Adrenal gland (tissue), 19 donors: Measurements from ENCODE around the gene TCP11X1. TPM values are rescaled to one million over a fixed set of nuclear protein-coding genes. Genes with fewer than 3 reads are reported as not detected.
"Not testable (repeated sequence)": the region's sequence is repeated elsewhere in the genome, so short reads cannot be mapped to it uniquely, and the experiment has no call there.

Experiments
- DNase-seq, 7 donors: peaks; one replicate each; pipeline ENCODE4 v3.0.0-alpha.2; 2019 to 2020
- H3K27ac ChIP-seq, 5 donors: fragments of 200-600 bp; sonication (generic) in 4 of 5; 1 replicate in 3 of 5; 2 replicates in 2 of 5; pipeline versions ENCODE4 v1.5.1 to v1.8.0; 2016 to 2020; ENCODE audit warnings: mild to moderate bottlenecking in 1 of 5
- H3K27me3 ChIP-seq: fragments of 200-600 bp; 2 replicates; pipeline ENCODE4 v1.8.0; 2021
- H3K36me3 ChIP-seq, 2 donors: fragments of 200-600 bp; replicated peaks in 1 of 2; 1 replicate in 1 of 2; 2 replicates in 1 of 2; pipeline versions ENCODE4 v1.5.1 to v1.8.0; 2018 to 2022
- H3K4me1 ChIP-seq, 2 donors: fragments of 200-600 bp; replicated peaks in 1 of 2; 1 replicate in 1 of 2; 2 replicates in 1 of 2; pipeline versions ENCODE4 v1.5.1 to v1.8.0; 2018 to 2021
- H3K4me3 ChIP-seq, 4 donors: fragments of 200-600 bp; sonication (generic) in 3 of 4; one replicate each; pipeline ENCODE4 v1.5.1; 2016 to 2018
- H3K9me3 ChIP-seq, 3 donors: fragments of 200-600 bp; sonication (generic) in 1 of 3; replicated peaks in 1 of 3; 1 replicate in 2 of 3; 2 replicates in 1 of 3; pipeline versions ENCODE4 v1.5.1 to v1.8.0; 2016 to 2021
- POLR2A ChIP-seq, 2 donors: fragments of 450-650 bp; IDR thresholded peaks; one replicate each; pipeline ENCODE4 v1.6.1; 2017; ENCODE audit warnings: antibody characterized with exemption in 2 of 2, mild to moderate bottlenecking in 2 of 2, moderate library complexity in 1 of 2
- WGBS, 4 donors: extraction: QIAGEN DNeasy Blood & Tissue Kit in 2 of 4; methylation state at CpG; one replicate each; pipeline versions ENCODE4 v1.1.5 to v1.1.7; 2013 to 2017; 5-methylcytosine and 5-hydroxymethylcytosine counted together
- intact Hi-C, 2 donors: fragments of 100-400 bp; cut with DNase I; formaldehyde crosslinking; loops; one replicate each; pipeline versions ENCODE4 v1.14.1 to v1.15.0; 2022 to 2023
- long read RNA-seq, 10 donors: library from polyadenylated mRNA in 3 of 10; unstranded in 2 of 10; stranded (forward) in 1 of 10; transcript quantifications; one replicate each; pipeline ENCODE4 v2.0.0 and lab custom pipeline, GENCODE V29; 2021 to 2026
- polyA plus RNA-seq, 3 donors: library from polyadenylated mRNA; stranded (reverse); fragments of 200-250 nt in 2 of 3; fragments of 350-450 nt in 1 of 3; fragmentation: Illumina TruSeq in 1 of 3; extraction: RNeasy Lipid Tissue Mini Kit (QIAGEN cat#74804) in 1 of 3; gene quantifications; one replicate each; pipeline ENCODE4 v1.2.3, GENCODE V29; 2013 to 2014
- total RNA-seq, 9 donors: library from RNA; depleted of rRNA in 4 of 9; stranded (reverse); fragments of >200 nt in 4 of 9; fragments of 120-200 nt in 1 of 9; fragmentation: NEBNext Ultra II Directional in 1 of 9; extraction: Animal tissue kit (Norgen Biotek cat#: 25700) in 1 of 9; gene quantifications; one replicate each; pipeline versions ENCODE4 v1.1.0 to v1.2.4, GENCODE V29; 2013 to 2023
- TF ChIP-seq, protein P1 (sequence below), 6 experiments: fragments of 450-650 bp in 4 of 6; fragments of 200-600 bp in 2 of 6; sonication (generic) in 1 of 6; IDR thresholded peaks; 1 replicate in 5 of 6; 2 replicates in 1 of 6; pipeline versions ENCODE4 v1.5.1 to v1.8.0; 2016 to 2021; ENCODE audit warnings: antibody characterized with exemption in 6 of 6, mild to moderate bottlenecking in 2 of 6, moderate library complexity in 1 of 6
- donor health status: healthy with polysubstance abuse.
- donor health status: Bipolar disorder and iron deficiency.
- donor health status: DM: yes; HTN: yes; CAD: no.
- donor health status: DM: no; HTN: no; CAD: no.
- donor health status: DM: no; HTN: no; CAD: no.
- donor health status: DM: yes; HTN: yes; CAD: no.

Gene TCP11X1
- total RNA-seq = under 1 TPM in 1 of 9 donors, not detected in 8; 0.40 TPM
- polyA plus RNA-seq = not detected
- long read RNA-seq, donor 1 = 0 reads
- long read RNA-seq, donor 2 = 0 reads
- long read RNA-seq, donor 3 = 0 reads
- long read RNA-seq, donor 4 = 0 reads
- long read RNA-seq, donor 5 = 0 reads
- long read RNA-seq, donor 6 = 0 reads
- long read RNA-seq, donor 7 = 0 reads
- long read RNA-seq, donor 8 = 0 reads
- long read RNA-seq, donor 9 = 0 reads
- long read RNA-seq, donor 10 = 0 reads

- H3K36me3 ChIP-seq, H3K27ac ChIP-seq, DNase-seq, H3K9me3 ChIP-seq, intact Hi-C loops, H3K4me1 ChIP-seq, H3K27me3 ChIP-seq, H3K4me3 ChIP-seq: not testable (repeated sequence)
- no CpG with 5 or more reads among the region's 15 CpGs for WGBS, 4 donors
Measured at GRCh38 chrX:102214986-102215385, at the start of gene TCP11X1. Gene TCP11X1, plus strand, starts transcription at chrX:102215301.

DNA sequence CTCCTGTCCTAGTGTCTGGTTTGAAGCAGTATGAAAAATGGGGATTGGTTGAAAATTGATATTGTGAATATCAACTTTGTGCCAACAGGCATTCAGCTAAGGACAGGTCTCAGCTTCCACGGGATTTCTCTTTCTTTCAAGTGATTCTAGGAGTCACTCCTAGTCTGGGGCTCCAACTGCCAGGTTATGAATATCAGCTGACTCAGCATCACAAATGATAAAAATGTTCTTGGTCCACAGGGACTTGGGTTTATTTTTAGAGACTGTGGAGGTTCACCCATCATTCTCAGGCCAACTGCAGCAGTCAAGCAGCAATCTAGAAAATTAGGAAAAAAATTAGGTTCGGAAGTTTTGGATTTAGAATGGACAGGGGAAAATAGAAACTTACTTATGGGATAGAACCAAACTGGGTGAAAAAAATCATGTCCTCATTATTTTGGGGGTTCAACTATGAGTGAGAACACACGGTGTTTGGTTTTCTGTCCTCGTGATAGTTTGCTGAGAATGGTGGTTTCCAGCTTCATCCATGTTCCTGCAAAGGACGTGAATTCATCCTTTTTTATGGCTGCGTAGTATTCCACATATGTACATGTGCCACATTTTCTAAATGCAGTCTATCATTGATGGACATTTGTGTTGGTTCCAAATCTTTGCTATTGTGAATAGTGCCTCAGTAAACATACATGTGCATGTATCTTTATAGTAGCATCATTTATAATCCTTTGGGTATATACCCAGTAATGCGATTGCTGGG lies 29.0 kb upstream of the TCP11X1 start:
- no peaks in the 10 kb centered on the region for H3K36me3 ChIP-seq
- 63 to 81% (median 77%) methylated on average over 7 of the region's 7 CpGs for WGBS, 4 donors
- no peak overlapping the region for H3K4me3 ChIP-seq
- H3K9me3 ChIP-seq = no peaks in the 10 kb centered on the region
- TF ChIP-seq, protein P1, sequence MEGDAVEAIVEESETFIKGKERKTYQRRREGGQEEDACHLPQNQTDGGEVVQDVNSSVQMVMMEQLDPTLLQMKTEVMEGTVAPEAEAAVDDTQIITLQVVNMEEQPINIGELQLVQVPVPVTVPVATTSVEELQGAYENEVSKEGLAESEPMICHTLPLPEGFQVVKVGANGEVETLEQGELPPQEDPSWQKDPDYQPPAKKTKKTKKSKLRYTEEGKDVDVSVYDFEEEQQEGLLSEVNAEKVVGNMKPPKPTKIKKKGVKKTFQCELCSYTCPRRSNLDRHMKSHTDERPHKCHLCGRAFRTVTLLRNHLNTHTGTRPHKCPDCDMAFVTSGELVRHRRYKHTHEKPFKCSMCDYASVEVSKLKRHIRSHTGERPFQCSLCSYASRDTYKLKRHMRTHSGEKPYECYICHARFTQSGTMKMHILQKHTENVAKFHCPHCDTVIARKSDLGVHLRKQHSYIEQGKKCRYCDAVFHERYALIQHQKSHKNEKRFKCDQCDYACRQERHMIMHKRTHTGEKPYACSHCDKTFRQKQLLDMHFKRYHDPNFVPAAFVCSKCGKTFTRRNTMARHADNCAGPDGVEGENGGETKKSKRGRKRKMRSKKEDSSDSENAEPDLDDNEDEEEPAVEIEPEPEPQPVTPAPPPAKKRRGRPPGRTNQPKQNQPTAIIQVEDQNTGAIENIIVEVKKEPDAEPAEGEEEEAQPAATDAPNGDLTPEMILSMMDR (IDR thresholded peaks at IDR 0.05) = no peak
- TF ChIP-seq POLR2A (IDR thresholded peaks at IDR 0.05) = no peak
- intact Hi-C loops = no loop called here
- no peaks in the 10 kb centered on the region for H3K27me3 ChIP-seq
- no peaks in the 10 kb centered on the region for H3K4me1 ChIP-seq
- no peak for DNase-seq
- no peak overlapping the region for H3K27ac ChIP-seq

DNA sequence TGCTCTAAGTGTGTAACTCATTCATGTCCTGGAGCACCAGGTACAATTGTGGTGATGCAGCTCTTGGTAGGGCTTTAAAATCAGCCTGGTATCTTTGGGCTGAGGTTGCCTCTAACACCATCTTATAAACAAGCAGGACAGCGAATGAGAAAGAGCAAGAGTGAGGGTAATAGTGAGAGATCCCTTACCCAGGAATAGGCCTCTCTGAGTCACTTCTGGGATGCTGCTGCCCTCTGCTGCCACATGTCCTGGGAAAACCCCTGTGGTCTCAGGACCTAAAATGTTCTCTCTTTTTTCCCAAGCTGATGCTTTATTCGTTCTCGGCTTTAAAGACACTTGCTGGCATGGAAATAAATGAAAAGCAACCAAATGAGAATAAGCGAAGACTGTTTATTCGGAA lies 7.2 kb upstream of the TCP11X1 start:
- H3K9me3 ChIP-seq, H3K27ac ChIP-seq, H3K36me3 ChIP-seq, H3K4me1 ChIP-seq, DNase-seq, H3K27me3 ChIP-seq, H3K4me3 ChIP-seq, intact Hi-C loops: not testable (repeated sequence)
- no CpG with 5 or more reads among the region's 5 CpGs for WGBS, 4 donors

GRCh38 chrX:102216497-102216896 lies 1.4 kb downstream of the TCP11X1 start:
- H3K9me3 ChIP-seq, H3K4me1 ChIP-seq, H3K4me3 ChIP-seq, H3K36me3 ChIP-seq, DNase-seq, H3K27ac ChIP-seq, H3K27me3 ChIP-seq, intact Hi-C loops: not testable (repeated sequence)
- no CpG with 5 or more reads among the region's 3 CpGs for WGBS, 4 donors

DNA sequence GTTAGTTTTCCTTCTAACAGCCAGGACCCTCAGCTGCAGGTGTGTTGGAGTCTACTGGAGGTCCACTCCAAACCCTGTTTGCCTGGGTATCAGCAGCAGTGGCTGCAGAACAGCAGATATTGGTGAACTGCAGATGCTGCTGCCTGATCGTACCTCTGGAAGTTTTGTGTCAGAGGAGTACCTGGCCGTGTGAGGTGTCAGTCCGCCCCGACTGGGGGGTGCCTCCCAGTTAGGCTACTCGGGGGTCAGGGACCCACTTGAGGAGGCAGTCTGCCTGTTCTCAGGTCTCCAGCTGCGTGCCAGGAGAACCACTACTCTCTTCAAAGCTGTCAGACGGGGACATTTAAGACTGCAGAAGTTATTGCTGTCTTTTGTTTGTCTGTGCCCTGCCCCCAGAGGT lies 20.6 kb downstream of the TCP11X1 start:
- H3K36me3 ChIP-seq, H3K4me1 ChIP-seq, H3K9me3 ChIP-seq, intact Hi-C loops, H3K4me3 ChIP-seq, H3K27ac ChIP-seq, H3K27me3 ChIP-seq: not testable (repeated sequence)
- WGBS, 4 donors = 71 to 82% methylated on average over 5 of the region's 7 CpGs; no CpG with 5 or more reads in 2 of the 4 donors
- peak in 1 of 7 donors; percentile 3 for DNase-seq

DNA sequence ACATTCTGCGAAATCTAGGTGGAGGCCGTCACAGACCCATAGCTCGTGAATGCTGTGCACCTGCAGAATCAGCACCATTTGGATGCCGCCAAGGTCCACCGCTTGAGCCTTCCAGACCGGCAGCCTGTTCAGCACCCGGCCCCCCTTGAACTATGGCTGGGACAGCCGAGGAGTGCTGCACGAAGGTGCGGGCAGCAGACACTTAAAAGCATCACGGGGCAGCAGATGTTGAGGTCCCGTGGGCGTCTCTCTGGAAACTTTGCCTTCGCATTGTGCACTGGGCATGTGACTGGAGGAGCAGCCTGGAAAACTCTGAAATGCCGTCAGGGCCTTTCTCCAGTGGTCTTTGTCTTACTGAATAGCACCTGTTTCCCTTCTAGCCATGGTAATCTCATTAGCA lies 25.2 kb downstream of the TCP11X1 start:
- H3K36me3 ChIP-seq, intact Hi-C loops, H3K27ac ChIP-seq, DNase-seq, H3K4me3 ChIP-seq, H3K27me3 ChIP-seq, H3K4me1 ChIP-seq, H3K9me3 ChIP-seq: not testable (repeated sequence)
- WGBS, 4 donors = 71 to 81% (median 80%) methylated on average over 7 to 9 of the region's 15 CpGs

- H3K4me1 ChIP-seq, H3K27me3 ChIP-seq, H3K9me3 ChIP-seq, H3K27ac ChIP-seq, intact Hi-C loops, H3K36me3 ChIP-seq, DNase-seq, H3K4me3 ChIP-seq: not testable (repeated sequence)
- no CpG with 5 or more reads among the region's 9 CpGs for WGBS, 4 donors
Measured at GRCh38 chrX:102246893-102247292, 31.8 kb downstream of the TCP11X1 start, which contains the start of gene NXF2. Gene NXF2, plus strand, starts transcription at chrX:102247167. Its CDS starts 59,912 bp downstream, at chrX:102307079.

GRCh38 chrX:102272231-102272630 lies 57.1 kb downstream of the TCP11X1 start:
- intact Hi-C loops, H3K9me3 ChIP-seq, DNase-seq, H3K4me3 ChIP-seq, H3K27ac ChIP-seq, H3K27me3 ChIP-seq, H3K36me3 ChIP-seq, H3K4me1 ChIP-seq: not testable (repeated sequence)
- WGBS, 4 donors = no CpG with 5 or more reads among the region's 4 CpGs
